Activated naive CD4-positive, alpha-beta T cell treated with anti-CD3 and anti-CD28 coated beads, Interleukin-2, amount 50 U/mL, for 72 hours (primary cell): Measurements from ENCODE around the gene PNPLA8. TPM values are rescaled to one million over a fixed set of nuclear protein-coding genes. Genes with fewer than 3 reads are reported as not detected.
"Not testable (repeated sequence)": the region's sequence is repeated elsewhere in the genome, so short reads cannot be mapped to it uniquely, and the experiment has no call there.

Experiments
- ATAC-seq, 2 donors: fragments of 150-1000 bp; cut with Tn5 transposase; 2 replicates each; pipeline ENCODE4 v1.10.0; 2021; ENCODE audit warnings: mild to moderate bottlenecking in 2 of 2, moderate library complexity in 2 of 2
- DNase-seq, 2 donors: peaks; one replicate each; pipeline ENCODE4 v3.0.0; 2021 to 2022; ENCODE audit warnings: low spot score in 2 of 2
- H3K27ac Mint-ChIP-seq, 2 donors: one replicate each; pipeline ENCODE4 v1.8.0; 2022; ENCODE audit warnings: mild to moderate bottlenecking in 2 of 2, mixed read lengths in 2 of 2
- H3K36me3 Mint-ChIP-seq, 2 donors: one replicate each; pipeline ENCODE4 v1.8.0; 2022; ENCODE audit warnings: mixed read lengths in 2 of 2
- H3K9me3 Mint-ChIP-seq, 2 donors: one replicate each; pipeline ENCODE4 v1.8.0; 2022; ENCODE audit warnings: mixed read lengths in 2 of 2
- total RNA-seq, 2 donors: library from RNA; stranded (reverse); gene quantifications; one replicate each; pipeline ENCODE4 v1.2.3, GENCODE V29; 2022

Gene PNPLA8
- total RNA-seq, 2 donors from 2014 or later: 17.6 to 39.5 TPM

GRCh38 chr7:108538236-108538635 lies 12.3 kb upstream of the PNPLA8 start:
- ATAC-seq, H3K9me3 Mint-ChIP-seq, H3K27ac Mint-ChIP-seq, H3K36me3 Mint-ChIP-seq, DNase-seq: not testable (repeated sequence)

DNA sequence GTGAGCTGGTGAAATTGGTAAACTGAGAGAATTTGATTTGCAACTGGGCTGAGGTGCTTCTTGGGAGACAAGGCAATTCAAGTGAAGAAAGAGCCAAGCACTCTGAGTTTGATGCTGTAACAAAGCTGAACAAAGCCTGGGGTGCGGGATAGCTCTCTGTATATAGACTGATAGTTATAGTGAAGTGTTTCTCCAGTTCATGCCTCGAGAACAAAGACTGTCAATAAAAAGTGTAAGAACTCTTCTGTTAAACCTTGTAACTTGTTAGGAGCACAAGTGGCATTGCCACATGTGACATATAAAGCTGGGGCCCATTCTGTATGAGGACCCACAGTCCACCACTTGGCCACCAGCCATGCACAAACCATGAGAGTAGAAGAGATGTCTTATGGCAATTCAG lies 11.3 kb upstream of the PNPLA8 start:
- no peaks in the 10 kb centered on the region for H3K9me3 Mint-ChIP-seq
- ATAC-seq: no peak
- DNase-seq: no peak
- no peaks in the 10 kb centered on the region for H3K36me3 Mint-ChIP-seq
- no peak overlapping the region for H3K27ac Mint-ChIP-seq

GRCh38 chr7:108535744-108536143 lies 9.8 kb upstream of the PNPLA8 start:
- H3K9me3 Mint-ChIP-seq: no peaks in the 10 kb centered on the region
- DNase-seq (no peak), ATAC-seq (no peak)
- no peak overlapping the region for H3K27ac Mint-ChIP-seq
- H3K36me3 Mint-ChIP-seq: no peaks in the 10 kb centered on the region

GRCh38 chr7:108535257-108535656 lies 9.3 kb upstream of the PNPLA8 start:
- Mint-ChIP-seq H3K9me3 (no peaks in the 10 kb centered on the region), H3K36me3 (no peaks in the 10 kb centered on the region), H3K27ac (no peak overlapping the region)
- ATAC-seq (no peak), DNase-seq (no peak)

DNA sequence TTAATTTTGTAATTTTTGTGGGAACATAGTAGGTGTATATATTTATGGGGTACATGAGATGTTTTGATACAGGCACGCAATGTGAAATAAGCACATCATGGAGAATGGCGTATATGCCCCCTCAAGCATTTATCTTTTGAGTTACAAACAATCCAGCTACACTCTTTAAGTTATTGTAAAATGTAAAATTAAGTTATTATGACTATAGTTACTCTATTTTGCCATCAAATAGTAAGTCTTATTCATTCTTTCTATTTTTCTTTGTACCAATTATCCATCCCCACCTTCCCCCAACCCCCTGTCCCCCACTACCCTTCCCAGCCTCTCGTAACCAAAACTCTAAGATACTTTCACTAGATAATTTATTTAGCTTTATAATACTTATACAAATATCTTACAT lies 7.8 kb upstream of the PNPLA8 start:
- no peak overlapping the region for H3K27ac Mint-ChIP-seq
- H3K9me3 Mint-ChIP-seq: no peaks in the 10 kb centered on the region
- no peaks in the 10 kb centered on the region for H3K36me3 Mint-ChIP-seq
- no peak for ATAC-seq
- DNase-seq: no peak

GRCh38 chr7:108529341-108529740 lies 3.4 kb upstream of the PNPLA8 start:
- H3K36me3 Mint-ChIP-seq: peaks cover 0 to 6% of the 10 kb centered on the region in 2 donors
- no peaks in the 10 kb centered on the region for H3K9me3 Mint-ChIP-seq
- DNase-seq (no peak), ATAC-seq (no peak)
- H3K27ac Mint-ChIP-seq: no peak overlapping the region

DNA sequence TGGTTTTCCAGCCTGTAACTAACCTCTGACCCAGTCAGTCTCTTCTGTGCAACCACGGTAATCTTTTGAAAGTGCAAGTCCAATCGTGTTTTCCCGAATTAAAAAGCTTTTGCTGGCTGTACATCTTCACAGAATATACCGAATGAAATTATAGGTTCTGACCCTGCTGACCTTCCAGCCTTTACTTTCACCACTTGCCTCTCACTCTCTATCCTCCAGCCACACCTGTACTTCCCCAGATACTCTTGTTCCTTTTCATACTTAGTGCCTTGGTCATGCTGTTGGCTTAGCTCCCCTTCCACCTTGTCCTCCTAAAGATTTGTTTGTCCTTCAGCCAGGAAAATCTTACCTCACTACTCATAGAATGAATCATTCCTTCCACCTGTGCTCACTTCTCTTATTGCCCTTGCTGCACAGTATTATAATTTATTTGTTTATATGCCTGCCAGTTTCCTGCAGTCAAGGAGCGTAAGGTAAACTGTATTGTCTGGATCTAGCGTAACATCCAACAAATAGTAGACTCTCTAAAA lies 2.3 kb upstream of the PNPLA8 start:
- H3K27ac Mint-ChIP-seq: peak overlapping the region; percentile 2 to 13
- ATAC-seq (no peak), DNase-seq (no peak)
- H3K36me3 Mint-ChIP-seq: peaks cover 0 to 6% of the 10 kb centered on the region in 2 donors
- no peaks in the 10 kb centered on the region for H3K9me3 Mint-ChIP-seq

DNA sequence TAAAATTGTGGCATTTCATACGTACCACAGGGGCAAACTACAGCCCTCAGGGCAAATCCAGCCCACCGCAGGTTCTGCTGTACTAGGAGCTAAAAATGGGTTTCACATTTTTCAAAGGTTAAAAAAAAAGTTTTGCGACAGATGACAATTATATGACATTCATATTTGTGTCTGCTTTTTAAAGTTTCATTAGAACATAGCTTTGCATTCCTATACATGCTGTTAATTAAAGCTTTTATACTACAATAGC lies 758 bp upstream of the PNPLA8 start:
- DNase-seq: no peak
- no peak for ATAC-seq
- Mint-ChIP-seq H3K36me3 (peaks cover 0 to 6% of the 10 kb centered on the region in 2 donors), H3K27ac (peak overlapping the region; percentile 99 to 100), H3K9me3 (no peaks in the 10 kb centered on the region)

DNA sequence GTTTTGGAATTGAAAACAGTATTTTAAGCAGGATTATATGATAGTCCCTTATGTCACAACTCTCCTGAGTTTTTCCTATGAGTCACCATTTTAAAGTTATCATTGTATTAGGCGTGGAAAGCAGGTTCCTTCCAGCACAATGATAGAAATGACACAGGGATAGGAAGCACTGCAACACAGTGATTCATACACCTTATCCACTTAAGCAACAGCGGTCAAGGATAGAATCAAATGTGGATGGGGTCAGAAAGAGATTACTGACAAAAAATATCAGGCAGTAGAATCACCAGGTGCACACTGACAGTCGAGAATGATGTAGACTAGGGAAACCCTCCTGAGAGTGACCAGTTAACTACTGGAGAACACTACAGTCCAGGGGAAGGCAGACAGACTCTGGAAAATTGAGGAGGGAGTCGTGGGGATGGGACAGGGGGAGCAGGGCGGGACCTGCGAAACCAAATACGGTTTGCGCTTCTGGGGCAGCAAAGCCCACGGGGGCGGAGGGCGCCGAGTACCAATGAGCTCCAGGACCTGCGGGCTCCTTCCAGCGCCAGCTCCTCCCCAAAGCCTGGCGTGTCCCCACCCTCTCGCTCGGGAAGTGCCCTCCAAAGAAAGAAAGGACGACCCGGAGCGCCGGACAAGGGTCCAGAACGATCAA lies 479 bp downstream of the PNPLA8 start:
- DNase-seq: no peak
- Mint-ChIP-seq H3K27ac (peak overlapping the region; percentile 99 to 100), H3K36me3 (peaks cover 5 to 10% of the 10 kb centered on the region in 2 donors), H3K9me3 (no peaks in the 10 kb centered on the region)
- peak; percentile 35 to 70 for ATAC-seq

DNA sequence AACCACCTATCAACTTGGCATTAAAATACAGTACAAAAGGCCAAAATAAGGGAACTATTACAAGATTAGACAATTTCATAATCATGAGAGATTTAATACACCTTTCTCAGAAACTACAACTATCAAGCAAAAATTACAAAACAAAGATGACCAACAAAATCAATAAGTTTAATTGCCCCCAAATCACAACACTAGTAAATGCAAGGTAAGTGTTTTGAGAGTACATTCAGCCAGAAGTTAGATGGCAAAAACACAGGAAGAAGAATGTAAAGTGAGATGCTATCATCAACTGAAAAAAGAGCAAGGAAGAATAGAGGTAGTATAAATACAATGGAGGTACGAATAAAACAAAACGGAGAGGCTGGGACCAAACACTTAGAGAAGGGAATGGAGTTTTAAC lies 3.2 kb downstream of the PNPLA8 start:
- no peak overlapping the region for H3K27ac Mint-ChIP-seq

DNA sequence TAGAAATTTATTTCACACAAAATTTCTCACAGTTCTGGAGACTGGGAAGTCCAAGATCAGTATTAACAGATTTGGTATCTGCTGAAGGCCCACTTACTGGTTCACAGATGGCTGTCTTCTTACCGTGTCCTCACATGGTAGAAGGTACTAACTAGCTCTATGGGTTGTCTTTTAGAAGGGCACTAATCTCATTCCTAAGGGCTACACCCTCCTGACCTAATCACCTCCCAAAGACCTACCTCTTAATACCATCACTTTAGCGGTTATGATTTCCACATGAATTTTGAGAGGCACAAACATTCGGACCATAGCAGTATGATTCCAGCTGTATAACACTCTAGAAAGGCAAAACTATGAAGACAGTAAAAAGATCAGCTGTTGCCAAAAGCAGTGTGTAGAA lies 8.0 kb downstream of the PNPLA8 start:
- ATAC-seq: no peak
- H3K9me3 Mint-ChIP-seq: no peaks in the 10 kb centered on the region
- H3K27ac Mint-ChIP-seq: no peak overlapping the region
- peaks cover 8 to 20% of the 10 kb centered on the region in 2 donors for H3K36me3 Mint-ChIP-seq
- DNase-seq: no peak

More for the DNA sequence above, 3.2 kb downstream of the PNPLA8 start:
- no peak for DNase-seq
- no peaks in the 10 kb centered on the region for H3K9me3 Mint-ChIP-seq
- no peak for ATAC-seq
- peaks cover 15 to 16% of the 10 kb centered on the region in 2 donors for H3K36me3 Mint-ChIP-seq

GRCh38 chr7:108515630-108516029 lies 10.3 kb downstream of the PNPLA8 start:
- H3K9me3 Mint-ChIP-seq: no peaks in the 10 kb centered on the region
- peaks cover 13 to 27% of the 10 kb centered on the region in 2 donors for H3K36me3 Mint-ChIP-seq
- H3K27ac Mint-ChIP-seq: no peak overlapping the region
- ATAC-seq (no peak), DNase-seq (no peak)

GRCh38 chr7:108515013-108515412 lies 10.9 kb downstream of the PNPLA8 start:
- Mint-ChIP-seq H3K36me3 (peaks cover 17 to 33% of the 10 kb centered on the region in 2 donors), H3K27ac (no peak overlapping the region), H3K9me3 (no peaks in the 10 kb centered on the region)
- ATAC-seq: no peak
- DNase-seq: no peak

GRCh38 chr7:108511939-108512338 lies 14.0 kb downstream of the PNPLA8 start:
- no peak overlapping the region for H3K27ac Mint-ChIP-seq

GRCh38 chr7:108504576-108504975 lies 21.4 kb downstream of the PNPLA8 start:
- not testable (repeated sequence) for DNase-seq, H3K27ac Mint-ChIP-seq, H3K9me3 Mint-ChIP-seq, H3K36me3 Mint-ChIP-seq
- ATAC-seq: peak in 1 of 2 donors; percentile 78

More at GRCh38 chr7:108511939-108512338, 14.0 kb downstream of the PNPLA8 start:
- peaks cover 15 to 18% of the 10 kb centered on the region in 2 donors for H3K36me3 Mint-ChIP-seq
- no peaks in the 10 kb centered on the region for H3K9me3 Mint-ChIP-seq
- DNase-seq: no peak
- ATAC-seq: no peak

DNA sequence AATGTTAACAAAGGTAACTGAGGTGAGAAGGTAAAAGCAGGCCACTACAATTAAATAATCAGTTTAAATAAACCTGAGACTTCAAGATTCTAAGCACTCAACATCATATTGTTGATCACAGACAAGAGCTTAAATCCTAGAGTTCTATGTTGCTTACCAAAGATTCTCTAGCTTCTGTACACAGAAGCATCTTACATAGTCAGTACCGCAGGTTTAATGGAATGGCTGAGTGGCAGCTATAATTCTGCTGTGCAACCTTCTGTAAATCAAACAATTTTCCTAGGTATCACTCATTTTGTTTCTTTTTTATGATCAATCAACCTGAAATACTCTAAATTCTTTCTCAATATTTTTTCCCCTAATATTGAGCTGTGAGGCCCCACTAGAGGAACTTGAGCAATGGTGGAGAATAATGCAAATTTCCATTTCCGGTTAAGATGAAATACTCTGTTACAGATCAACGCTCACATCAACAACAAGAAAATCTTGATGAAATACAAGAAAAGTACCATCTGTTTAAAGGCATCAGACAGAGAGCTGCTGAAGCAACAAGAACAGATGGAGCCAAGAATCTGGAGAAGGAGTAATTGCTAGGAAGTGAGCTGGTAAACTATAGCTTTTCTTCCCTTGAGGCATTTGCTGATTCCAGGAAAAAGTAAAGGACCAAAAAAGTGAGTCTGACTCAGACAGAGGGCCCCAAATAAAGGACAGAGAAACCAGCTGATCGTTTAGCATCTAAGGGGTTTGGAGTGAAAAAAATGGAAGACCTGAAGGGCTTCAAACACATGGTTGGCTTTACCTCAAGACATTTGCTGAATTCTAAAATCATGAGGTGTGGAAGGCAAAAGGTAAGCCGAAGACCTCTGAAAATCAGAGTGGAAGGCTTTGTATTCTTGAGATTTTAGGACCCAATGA lies 22.6 kb downstream of the PNPLA8 start:
- no peak for DNase-seq
- ATAC-seq: no peak
- no peaks in the 10 kb centered on the region for H3K9me3 Mint-ChIP-seq
- H3K27ac Mint-ChIP-seq: peak overlapping the region in 1 of 2 donors; percentile 73
- H3K36me3 Mint-ChIP-seq: no peaks in the 10 kb centered on the region

- no peak for ATAC-seq
- Mint-ChIP-seq H3K27ac (peak overlapping the region in 1 of 2 donors; percentile 20), H3K36me3 (peaks cover 0 to 6% of the 10 kb centered on the region in 2 donors), H3K9me3 (no peaks in the 10 kb centered on the region)
- DNase-seq: no peak
Measured at GRCh38 chr7:108499566-108499965, 26.4 kb downstream of the PNPLA8 start.
